ENCODE results near the gene UCHL5.

Gene UCHL5

GRCh38 chr1:193083365-193084088, 24.4 kb upstream of the UCHL5 start:
- DNase-seq (ENCODE audit: low spot score in 2 of 2) = no peak
- no peak overlapping the region for H3K4me3 ChIP-seq
- no peaks in the 10 kb centered on the region for H3K27me3 ChIP-seq (ENCODE audit: low read depth)
- H3K9me3 ChIP-seq = no peaks in the 10 kb centered on the region
- peaks cover 49% of the 10 kb centered on the region for H3K36me3 ChIP-seq (replicated peaks)
- no peaks in the 10 kb centered on the region for H3K4me1 ChIP-seq
- in situ Hi-C loops (cut with MboI; ENCODE audit: low sequenced_read_pairs) = no loop called here

DNA sequence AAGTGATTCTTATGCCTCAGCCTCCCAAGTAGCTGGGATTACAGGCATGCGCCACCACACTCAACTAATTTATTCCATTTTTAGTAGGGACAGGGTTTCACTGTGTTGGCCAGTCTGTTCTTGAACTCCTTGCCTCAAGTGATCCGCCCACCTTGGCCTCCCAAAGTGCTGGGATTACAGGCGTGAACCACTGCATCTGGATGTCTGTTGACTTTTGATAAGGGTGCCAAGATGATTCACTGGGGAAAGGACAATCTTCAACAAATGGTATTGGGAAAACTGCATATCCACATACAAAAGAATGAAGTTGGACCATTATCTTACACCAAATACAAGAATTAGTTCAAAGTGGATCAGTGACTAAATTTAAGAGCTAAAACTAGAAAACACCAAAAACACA, 20.0 kb upstream of the UCHL5 start:
- peaks cover 60% of the 10 kb centered on the region for H3K36me3 ChIP-seq (replicated peaks)

GRCh38 chr1:193077991-193078390, 18.8 kb upstream of the UCHL5 start:
- H3K27me3 ChIP-seq (ENCODE audit: low read depth) = no peaks in the 10 kb centered on the region
- H3K4me3 ChIP-seq = no peak overlapping the region
- H3K36me3 ChIP-seq (replicated peaks) = peaks cover 48% of the 10 kb centered on the region
- in situ Hi-C loops (cut with MboI; ENCODE audit: low sequenced_read_pairs) = no loop called here
- DNase-seq (ENCODE audit: low spot score in 2 of 2) = no peak
- H3K4me1 ChIP-seq = no peaks in the 10 kb centered on the region
- H3K9me3 ChIP-seq = no peaks in the 10 kb centered on the region

More for the DNA sequence above, 20.0 kb upstream of the UCHL5 start:
- Histone ChIP-seq H3K9me3 (no peaks in the 10 kb centered on the region), H3K27me3 (ENCODE audit: low read depth) (no peaks in the 10 kb centered on the region), H3K4me1 (no peaks in the 10 kb centered on the region), H3K4me3 (no peak overlapping the region)
- no peak for DNase-seq (ENCODE audit: low spot score in 2 of 2)
- in situ Hi-C loops (cut with MboI; ENCODE audit: low sequenced_read_pairs) = no loop called here

DNA sequence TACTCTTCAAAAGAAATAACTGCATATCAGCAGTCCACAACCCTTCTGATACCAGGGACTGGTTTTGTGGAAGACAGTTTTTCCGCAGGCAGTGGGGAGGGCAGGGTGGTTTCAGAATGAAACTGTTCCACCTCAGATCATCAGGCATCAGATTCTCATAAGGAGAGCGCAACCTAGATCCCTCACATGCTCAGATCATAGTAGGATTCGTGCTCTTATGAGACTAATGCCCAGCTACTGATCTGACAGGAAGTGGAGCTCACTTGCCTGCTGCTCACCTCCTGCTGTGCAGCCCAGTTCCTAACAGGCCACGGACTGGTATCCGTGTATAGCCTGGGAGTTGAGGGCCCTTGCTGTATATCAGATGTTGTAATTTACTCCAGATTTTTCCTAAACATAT, 11.8 kb upstream of the UCHL5 start:
- in situ Hi-C loops (cut with MboI; ENCODE audit: low sequenced_read_pairs) = no loop called here

DNA sequence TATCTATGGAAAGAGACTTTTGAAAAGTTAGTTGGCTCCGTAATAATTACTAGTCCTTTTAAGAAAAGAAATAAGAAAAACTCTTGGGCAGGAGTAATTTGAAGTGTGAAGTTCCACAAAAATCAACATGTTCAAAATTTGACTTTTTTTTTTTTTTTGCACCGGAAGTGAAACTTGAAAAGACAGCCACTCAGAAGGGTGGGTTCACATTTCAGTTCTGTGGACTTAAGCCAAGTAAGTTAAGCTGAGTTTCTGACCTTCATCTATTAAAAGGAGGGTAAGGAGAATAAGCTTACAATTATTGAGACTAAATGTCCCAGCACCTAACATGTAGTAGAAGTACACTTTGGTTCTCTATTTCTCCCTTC, 11.2 kb upstream of the UCHL5 start:
- in situ Hi-C loops (cut with MboI; ENCODE audit: low sequenced_read_pairs) = no loop called here
- peaks cover 4% of the 10 kb centered on the region for H3K36me3 ChIP-seq (replicated peaks)
- no peaks in the 10 kb centered on the region for H3K27me3 ChIP-seq (ENCODE audit: low read depth)
- no peak for DNase-seq (ENCODE audit: low spot score in 2 of 2)
- no peaks in the 10 kb centered on the region for H3K9me3 ChIP-seq
- H3K4me1 ChIP-seq = no peaks in the 10 kb centered on the region
- H3K4me3 ChIP-seq = no peak overlapping the region

More for the DNA sequence above, 11.8 kb upstream of the UCHL5 start:
- Histone ChIP-seq H3K36me3 (replicated peaks) (peaks cover 4% of the 10 kb centered on the region), H3K4me1 (no peaks in the 10 kb centered on the region), H3K9me3 (no peaks in the 10 kb centered on the region), H3K27me3 (ENCODE audit: low read depth) (no peaks in the 10 kb centered on the region), H3K4me3 (no peak overlapping the region)
- DNase-seq (ENCODE audit: low spot score in 2 of 2) = no peak

DNA sequence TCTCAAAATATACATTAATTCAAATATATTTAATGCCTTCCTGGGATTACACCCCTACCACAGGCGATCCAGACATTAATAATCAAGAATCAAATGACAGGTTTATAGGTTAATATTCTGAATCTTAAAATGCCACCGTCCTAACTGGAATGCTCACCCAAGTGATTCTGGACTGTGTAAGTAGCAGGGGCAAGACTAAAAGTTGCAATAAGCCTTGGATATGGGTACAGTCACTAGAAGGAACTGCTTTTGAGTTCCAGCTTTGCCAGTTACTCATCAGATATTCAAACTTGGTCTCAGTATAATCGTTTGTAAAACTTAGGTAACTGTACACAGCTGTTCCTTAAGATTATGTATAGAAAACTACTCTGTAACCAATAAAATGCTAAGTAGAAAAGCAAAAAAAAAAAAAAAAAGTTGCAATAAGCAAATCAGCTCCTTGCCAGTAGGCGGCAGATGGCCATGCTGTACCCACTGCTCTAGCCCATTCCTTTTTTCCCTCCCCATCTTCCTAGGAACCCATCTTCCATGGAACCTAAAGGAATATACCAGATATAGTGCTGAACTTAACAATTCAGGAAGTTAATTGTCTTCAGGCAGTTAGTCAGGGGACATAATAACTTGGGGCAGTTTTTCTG, 10.7 kb upstream of the UCHL5 start:
- no peaks in the 10 kb centered on the region for H3K9me3 ChIP-seq
- no peaks in the 10 kb centered on the region for H3K27me3 ChIP-seq (ENCODE audit: low read depth)
- H3K36me3 ChIP-seq (replicated peaks) = peaks cover 4% of the 10 kb centered on the region
- H3K4me1 ChIP-seq = no peaks in the 10 kb centered on the region
- no peak overlapping the region for H3K4me3 ChIP-seq
- in situ Hi-C loops (cut with MboI; ENCODE audit: low sequenced_read_pairs) = no loop called here
- DNase-seq (ENCODE audit: low spot score in 2 of 2) = peak in 1 of 2 experiments; percentile 34

- in situ Hi-C loops (cut with MboI; ENCODE audit: low sequenced_read_pairs) = no loop called here
- DNase-seq (ENCODE audit: low spot score in 2 of 2) = no peak
- no peaks in the 10 kb centered on the region for H3K4me1 ChIP-seq
- H3K36me3 ChIP-seq (replicated peaks) = peaks cover 4% of the 10 kb centered on the region
- H3K4me3 ChIP-seq = no peak overlapping the region
- no peaks in the 10 kb centered on the region for H3K9me3 ChIP-seq
- H3K27me3 ChIP-seq (ENCODE audit: low read depth) = no peaks in the 10 kb centered on the region
Observed at GRCh38 chr1:193068013-193068412, 8.9 kb upstream of the UCHL5 start.

- Histone ChIP-seq H3K9me3 (no peaks in the 10 kb centered on the region), H3K4me1 (no peaks in the 10 kb centered on the region), H3K4me3 (no peak overlapping the region), H3K27me3 (ENCODE audit: low read depth) (no peaks in the 10 kb centered on the region), H3K36me3 (replicated peaks) (peaks cover 4% of the 10 kb centered on the region)
- in situ Hi-C loops (cut with MboI; ENCODE audit: low sequenced_read_pairs) = no loop called here
- DNase-seq (ENCODE audit: low spot score in 2 of 2) = no peak
Observed at GRCh38 chr1:193066606-193067005, 7.4 kb upstream of the UCHL5 start.

- Histone ChIP-seq H3K27me3 (ENCODE audit: low read depth) (no peaks in the 10 kb centered on the region), H3K36me3 (replicated peaks) (peaks cover 4% of the 10 kb centered on the region; the same call in 1 of the 2 replicates), H3K4me1 (peaks cover 4% of the 10 kb centered on the region), H3K9me3 (no peaks in the 10 kb centered on the region), H3K4me3 (no peak overlapping the region)
- in situ Hi-C loops (cut with MboI; ENCODE audit: low sequenced_read_pairs) = no loop called here
- DNase-seq (ENCODE audit: low spot score in 2 of 2) = no peak
Observed at GRCh38 chr1:193065954-193066353, 6.8 kb upstream of the UCHL5 start.

- in situ Hi-C loops (cut with MboI; ENCODE audit: low sequenced_read_pairs) = no loop called here
- peaks cover 9% of the 10 kb centered on the region for H3K4me1 ChIP-seq
- no peaks in the 10 kb centered on the region for H3K9me3 ChIP-seq
- no peak overlapping the region for H3K4me3 ChIP-seq
- no peaks in the 10 kb centered on the region for H3K27me3 ChIP-seq (ENCODE audit: low read depth)
- H3K36me3 ChIP-seq (replicated peaks) = no peaks in the 10 kb centered on the region
- no peak for DNase-seq (ENCODE audit: low spot score in 2 of 2)
Observed at GRCh38 chr1:193062698-193063463, 3.7 kb upstream of the UCHL5 start.

GRCh38 chr1:193060938-193061337, 1.8 kb upstream of the UCHL5 start:
- H3K27me3 ChIP-seq (ENCODE audit: low read depth) = no peaks in the 10 kb centered on the region
- no peaks in the 10 kb centered on the region for H3K36me3 ChIP-seq (replicated peaks)
- H3K9me3 ChIP-seq = no peaks in the 10 kb centered on the region
- peak overlapping the region; percentile 88 for H3K4me3 ChIP-seq
- DNase-seq (ENCODE audit: low spot score in 2 of 2) = no peak
- in situ Hi-C loops (cut with MboI; ENCODE audit: low sequenced_read_pairs) = no loop called here
- H3K4me1 ChIP-seq = peaks cover 17% of the 10 kb centered on the region

DNA sequence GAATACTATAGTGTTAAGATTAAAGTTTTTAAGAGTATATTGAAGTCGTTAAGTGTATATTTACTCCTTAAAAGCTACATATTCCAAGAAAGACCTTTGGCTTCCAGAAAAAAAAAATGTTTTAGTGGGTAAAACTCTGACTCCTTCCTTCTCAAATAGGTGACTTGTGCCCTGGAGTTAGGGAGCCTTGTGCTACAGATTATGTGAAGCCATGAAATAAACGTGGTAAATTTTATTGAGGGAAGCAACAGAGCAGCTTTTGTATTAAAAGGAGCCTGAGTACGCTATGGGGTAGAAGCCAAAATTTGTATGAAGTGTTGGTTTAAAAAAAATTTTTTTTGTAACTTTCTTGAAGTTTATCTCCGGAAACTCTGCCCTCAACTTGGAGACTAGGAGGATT, 1.2 kb upstream of the UCHL5 start:
- in situ Hi-C loops (cut with MboI; ENCODE audit: low sequenced_read_pairs) = no loop called here
- peaks cover 17% of the 10 kb centered on the region for H3K4me1 ChIP-seq

GRCh38 chr1:193060115-193060403, 899 bp upstream of the UCHL5 start:
- peak in 1 of 2 experiments; percentile 73 for DNase-seq (ENCODE audit: low spot score in 2 of 2)
- Histone ChIP-seq H3K4me3 (peak overlapping the region; percentile 88), H3K4me1 (peaks cover 17% of the 10 kb centered on the region), H3K9me3 (no peaks in the 10 kb centered on the region), H3K27me3 (ENCODE audit: low read depth) (no peaks in the 10 kb centered on the region), H3K36me3 (replicated peaks) (no peaks in the 10 kb centered on the region)
- in situ Hi-C loops (cut with MboI; ENCODE audit: low sequenced_read_pairs) = no loop called here

More for the DNA sequence above, 1.2 kb upstream of the UCHL5 start:
- peak in 1 of 2 experiments; percentile 37 for DNase-seq (ENCODE audit: low spot score in 2 of 2)
- no peaks in the 10 kb centered on the region for H3K9me3 ChIP-seq
- H3K4me3 ChIP-seq = peak overlapping the region; percentile 88
- no peaks in the 10 kb centered on the region for H3K27me3 ChIP-seq (ENCODE audit: low read depth)
- no peaks in the 10 kb centered on the region for H3K36me3 ChIP-seq (replicated peaks)

Measured in HAP-1 (cell line).